ENCODE measurements around the gene TNKS1BP1. TPM values are rescaled to one million over a fixed set of nuclear protein-coding genes. Genes with fewer than 3 reads are reported as not detected.

Gene TNKS1BP1
- polyA plus RNA-seq, 1 donor, result 69.1 TPM

DNA sequence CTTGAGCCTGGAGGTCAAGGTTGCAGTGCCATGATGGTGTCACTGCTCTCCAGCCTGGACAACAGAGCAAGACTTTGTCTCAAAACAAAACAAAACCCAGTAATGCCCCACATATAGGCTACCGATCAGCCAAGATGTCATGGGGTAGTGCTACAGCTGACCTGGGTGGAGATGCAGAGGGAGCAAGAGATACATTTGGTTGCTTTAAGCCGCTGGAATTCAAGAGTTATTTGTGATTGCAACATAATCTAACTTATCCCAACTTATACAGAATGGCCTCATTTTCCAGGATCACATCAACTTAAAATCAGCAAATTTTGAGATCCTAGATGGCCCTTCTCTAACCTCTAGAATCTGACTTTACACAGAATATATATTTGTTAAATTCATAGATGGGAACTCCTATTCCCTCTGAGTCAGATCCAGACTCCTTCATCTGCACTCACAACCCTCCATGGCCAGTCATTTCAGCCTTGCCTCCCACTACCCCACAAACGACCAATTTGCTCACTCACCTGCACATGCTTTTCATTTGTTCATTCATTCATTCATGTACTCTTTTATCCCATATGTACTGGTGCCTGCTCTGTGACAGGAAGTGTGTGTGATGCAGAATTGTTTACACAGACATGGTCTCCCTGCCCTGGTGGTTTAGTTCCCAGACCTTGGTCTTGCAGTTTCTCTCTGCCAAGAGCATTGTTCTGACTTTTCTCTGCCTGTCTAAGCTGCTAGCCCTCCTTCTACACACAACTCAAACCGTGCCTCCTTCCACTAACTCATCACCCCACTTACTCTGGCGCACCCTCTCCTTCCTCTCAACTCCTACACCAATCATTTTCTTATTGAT lies 63.6 kb downstream of the TNKS1BP1 start:
- DNase-seq, result no peak

DNA sequence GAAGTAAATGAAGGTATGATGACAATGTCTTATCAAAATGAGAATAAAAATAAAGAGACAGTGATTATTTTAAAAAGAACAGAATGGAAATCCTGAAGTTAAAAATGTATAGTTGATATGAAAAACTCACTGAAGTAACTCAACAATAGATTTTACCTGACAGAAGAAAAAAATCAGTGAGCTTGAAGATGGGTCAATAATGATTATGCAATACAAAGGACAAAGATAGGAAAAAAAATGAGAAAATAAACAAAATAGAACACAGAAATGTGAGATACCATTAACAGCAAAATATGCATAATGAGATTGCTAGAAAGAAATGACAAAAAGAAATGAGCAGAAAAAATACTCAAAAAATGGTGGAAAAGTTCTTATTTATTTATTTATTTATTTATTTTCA lies 68.6 kb downstream of the TNKS1BP1 start:
- DNase-seq, result no peak

DNA sequence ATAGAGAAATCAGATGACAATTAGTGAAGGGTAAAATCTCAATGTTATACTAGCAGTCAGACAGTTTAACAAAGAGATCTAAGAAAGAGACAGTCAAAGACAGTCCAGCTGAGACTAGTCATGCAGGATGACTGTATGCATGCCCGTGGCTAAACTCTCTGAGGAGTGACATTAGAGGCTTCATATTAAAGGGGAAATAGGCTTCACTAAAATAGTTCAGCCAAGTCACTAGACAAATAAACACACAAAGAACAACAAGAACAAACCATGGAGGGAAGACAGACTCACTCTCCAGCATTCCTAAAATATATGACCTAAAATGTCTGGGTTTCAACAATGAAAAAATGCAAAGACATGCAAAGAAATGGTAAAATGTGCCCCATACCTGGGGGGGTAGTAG lies 69.1 kb downstream of the TNKS1BP1 start:
- DNase-seq, result no peak

DNA sequence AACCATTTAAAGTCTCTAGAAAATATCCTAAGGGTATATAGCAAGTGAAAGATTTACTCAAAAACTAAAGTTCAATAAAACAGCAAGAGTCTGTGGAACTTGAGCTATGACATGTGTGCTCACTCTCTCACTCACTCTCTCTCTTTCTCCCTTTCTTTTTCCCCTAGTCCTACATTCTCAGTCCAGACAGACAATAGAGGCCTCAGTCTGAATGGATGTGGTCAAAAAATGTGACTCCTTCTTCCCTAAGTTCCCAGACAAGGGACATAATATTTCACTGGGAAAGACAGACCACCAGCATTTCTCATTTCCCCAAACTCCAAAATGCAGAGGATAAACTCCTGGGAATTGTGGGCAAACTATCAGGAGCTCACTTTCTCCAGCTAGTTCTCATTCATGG lies 70.1 kb downstream of the TNKS1BP1 start:
- no peak for DNase-seq

DNA sequence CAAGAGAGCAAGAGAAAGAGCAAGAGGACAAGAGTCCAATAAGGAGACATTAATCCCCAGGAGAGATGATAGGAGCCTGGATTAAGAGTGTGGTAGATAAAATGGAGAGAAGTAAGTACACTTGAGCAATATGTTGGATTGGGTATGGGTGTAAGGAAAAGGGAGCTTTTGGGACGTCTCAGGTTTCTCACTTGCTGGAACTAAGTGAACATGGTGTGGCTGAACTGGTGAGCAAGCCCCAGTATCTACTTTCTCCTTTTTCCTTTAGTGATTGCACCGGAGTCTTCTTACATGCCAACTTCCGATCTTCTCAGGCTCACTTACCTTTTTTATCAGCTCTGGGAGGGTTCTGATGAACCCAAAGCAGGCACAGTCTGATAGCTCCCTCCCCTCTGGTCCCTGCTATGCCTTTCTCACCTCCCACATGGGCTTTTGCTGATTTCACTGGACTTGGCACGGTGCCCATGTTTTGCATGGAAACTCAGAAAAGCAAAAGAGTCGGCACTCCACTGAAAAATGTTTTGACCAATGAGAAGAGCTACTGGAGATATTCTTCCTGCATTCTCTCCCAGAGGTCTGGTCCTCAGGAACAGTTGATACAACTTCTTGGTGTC lies 73.2 kb downstream of the TNKS1BP1 start:
- DNase-seq, result no peak

DNA sequence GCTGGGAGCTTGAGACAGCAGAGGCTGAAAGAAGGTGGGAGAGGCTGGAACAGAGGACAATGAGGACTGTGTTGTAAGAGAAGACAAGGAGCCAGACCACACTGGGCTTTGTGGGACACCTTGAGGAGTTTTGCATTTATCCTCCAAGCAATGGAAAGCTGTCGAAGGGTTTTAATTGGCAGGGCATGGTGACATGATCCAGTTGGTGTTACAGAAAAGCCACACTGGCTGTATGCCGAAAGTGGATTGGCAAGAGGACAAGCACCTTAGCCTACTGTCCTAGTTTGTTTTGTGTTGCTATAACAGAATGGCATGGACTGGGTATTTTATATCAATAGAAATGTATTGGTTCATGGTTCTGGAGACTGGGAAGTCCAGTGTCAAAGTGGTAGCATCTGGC lies 73.7 kb downstream of the TNKS1BP1 start:
- no peak for DNase-seq

Other genes with a start within 250 kb of the TNKS1BP1 start
- gene LRRC55, start 143.0 kb downstream of the TNKS1BP1 start, polyA plus RNA-seq (ENCODE audit: insufficient read length), result 3.9 TPM
- 88.7 TPM for gene APLNR, start 87.7 kb downstream of the TNKS1BP1 start, polyA plus RNA-seq (ENCODE audit: insufficient read length)
- 200 TPM for gene SSRP1, start 10.9 kb upstream of the TNKS1BP1 start, polyA plus RNA-seq (ENCODE audit: insufficient read length)
- gene P2RX3, start 13.4 kb upstream of the TNKS1BP1 start, polyA plus RNA-seq (ENCODE audit: insufficient read length), result 0.40 TPM
- 0.48 TPM for gene PRG3, start 56.2 kb upstream of the TNKS1BP1 start, polyA plus RNA-seq (ENCODE audit: insufficient read length)
- 0.68 TPM for gene PRG2, start 65.7 kb upstream of the TNKS1BP1 start, polyA plus RNA-seq (ENCODE audit: insufficient read length)
- gene SLC43A3, start 102.2 kb upstream of the TNKS1BP1 start, polyA plus RNA-seq (ENCODE audit: insufficient read length), result 27.2 TPM
- gene RTN4RL2, start 135.6 kb upstream of the TNKS1BP1 start, polyA plus RNA-seq (ENCODE audit: insufficient read length), result 2.5 TPM
- gene SLC43A1, start 190.8 kb upstream of the TNKS1BP1 start, polyA plus RNA-seq (ENCODE audit: insufficient read length), result 7.2 TPM
- gene TIMM10, start 205.8 kb upstream of the TNKS1BP1 start, polyA plus RNA-seq (ENCODE audit: insufficient read length), result 32.4 TPM
- gene SMTNL1, start 212.6 kb upstream of the TNKS1BP1 start, polyA plus RNA-seq (ENCODE audit: insufficient read length), result 0.47 TPM
- 31.2 TPM for gene UBE2L6, start 242.7 kb upstream of the TNKS1BP1 start, polyA plus RNA-seq (ENCODE audit: insufficient read length)